Measurements from ENCODE around the gene ARMH1.
A peak's percentile ranks its signal among the peaks of the same experiment; 100 is the strongest.
"Not testable (repeated sequence)": the region's sequence is repeated elsewhere in the genome, so short reads cannot be mapped to it uniquely, and the experiment has no call there.

Gene ARMH1

DNA sequence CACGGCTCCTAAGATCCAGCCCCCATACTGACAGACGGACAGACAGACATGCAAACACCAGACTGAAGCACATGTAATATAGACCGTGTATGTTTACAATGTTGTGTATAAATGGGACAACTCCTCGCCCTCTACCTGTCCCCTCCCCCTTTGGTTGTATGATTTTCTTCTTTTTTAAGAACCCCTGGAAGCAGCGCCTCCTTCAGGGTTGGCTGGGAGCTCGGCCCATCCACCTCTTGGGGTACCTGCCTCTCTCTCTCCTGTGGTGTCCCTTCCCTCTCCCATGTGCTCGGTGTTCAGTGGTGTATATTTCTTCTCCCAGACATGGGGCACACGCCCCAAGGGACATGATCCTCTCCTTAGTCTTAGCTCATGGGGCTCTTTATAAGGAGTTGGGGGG, 23.4 kb upstream of the ARMH1 start:
- Mint-ChIP-seq H3K27me3 (no peaks in the 10 kb centered on the region), H3K27ac (no peak overlapping the region), H3K9me3 (no peaks in the 10 kb centered on the region), H3K4me1 (no peaks in the 10 kb centered on the region), H3K4me3 (no peak overlapping the region), H3K36me3 (peaks cover 26% of the 10 kb centered on the region)
- no peak for ATAC-seq (ENCODE audit: low read depth)
- DNase-seq (ENCODE audit: low spot score in 2 of 2) = no peak

DNA sequence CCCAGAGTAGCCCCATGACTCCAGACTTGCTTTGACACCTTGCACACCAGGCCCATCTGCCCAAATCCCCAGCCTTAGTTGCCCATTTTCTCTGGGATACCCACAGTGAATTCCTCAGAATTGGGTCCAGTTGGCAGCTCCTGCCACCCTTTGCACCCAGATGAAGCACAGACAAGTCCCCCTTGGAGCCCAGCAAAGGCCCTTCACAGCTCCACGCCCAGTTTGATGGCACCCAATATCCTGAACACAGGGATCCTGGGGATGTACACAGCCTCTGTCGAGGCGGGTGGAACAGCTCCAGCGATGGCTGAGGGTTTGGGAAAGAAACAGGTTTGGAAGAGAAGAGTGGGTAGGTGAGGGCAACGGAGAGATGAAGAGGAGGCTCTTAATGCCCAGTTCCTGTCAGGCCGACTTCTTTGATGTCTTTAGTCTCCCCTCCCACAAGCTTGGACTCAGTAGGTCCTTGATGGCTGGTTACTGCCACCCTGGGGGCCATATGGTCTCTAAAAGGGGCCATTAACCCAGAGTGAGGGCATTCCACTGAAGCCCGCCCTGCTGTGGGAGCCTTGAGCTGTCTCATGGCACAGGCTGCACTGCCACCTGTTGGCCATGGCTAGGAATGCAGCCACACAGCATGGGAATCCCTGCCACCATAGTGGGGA, 21.9 kb upstream of the ARMH1 start:
- Mint-ChIP-seq H3K4me3 (no peak overlapping the region), H3K27me3 (no peaks in the 10 kb centered on the region), H3K9me3 (no peaks in the 10 kb centered on the region), H3K36me3 (peaks cover 22% of the 10 kb centered on the region), H3K4me1 (no peaks in the 10 kb centered on the region), H3K27ac (peak overlapping the region; percentile 83)
- ATAC-seq (ENCODE audit: low read depth) (peak; percentile 95), DNase-seq (ENCODE audit: low spot score in 2 of 2) (peak; percentile 75 to 83)

DNA sequence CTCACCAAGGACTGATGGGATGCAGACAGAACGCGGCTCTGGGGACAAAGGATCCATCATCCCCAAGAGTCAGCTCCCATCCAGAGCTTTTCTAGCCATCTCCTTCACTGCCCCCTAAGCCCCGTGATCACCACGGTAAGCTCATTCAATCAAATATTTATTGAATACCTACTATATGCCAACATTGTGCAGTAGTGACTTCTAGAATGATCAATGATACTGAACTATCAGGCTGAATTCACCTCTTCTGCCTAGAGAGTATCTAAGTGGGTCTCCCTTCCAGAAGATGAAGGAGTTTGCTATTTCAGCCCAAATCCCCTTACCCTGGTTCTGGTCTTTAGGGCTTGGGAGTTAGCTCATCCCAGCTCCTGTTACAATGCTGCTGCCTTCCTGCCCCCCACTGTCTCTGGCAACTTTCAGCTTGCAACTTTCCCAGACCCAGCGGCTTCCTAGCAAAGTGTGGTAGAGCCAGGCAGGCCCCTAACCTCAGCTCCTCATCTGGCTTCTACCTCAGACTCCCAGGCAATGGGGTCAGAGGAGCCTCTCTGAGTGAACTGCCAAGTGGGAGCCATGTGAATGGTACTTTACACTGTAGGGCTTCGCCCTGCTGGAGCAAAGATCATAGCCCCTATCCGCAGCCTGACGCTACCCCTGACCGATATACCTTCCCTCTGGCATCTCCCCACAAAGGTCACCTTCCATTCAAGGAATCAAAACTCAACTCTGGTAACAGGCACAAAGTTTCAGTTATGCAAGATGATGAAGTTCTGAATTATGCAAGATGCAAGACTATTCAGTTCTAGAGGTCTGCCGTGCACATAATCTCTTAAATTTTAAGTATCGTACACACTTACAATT, 21.2 kb upstream of the ARMH1 start:
- H3K9me3 Mint-ChIP-seq = no peaks in the 10 kb centered on the region
- H3K27me3 Mint-ChIP-seq = no peaks in the 10 kb centered on the region
- ATAC-seq (ENCODE audit: low read depth) = no peak
- H3K4me1 Mint-ChIP-seq = no peaks in the 10 kb centered on the region
- H3K27ac Mint-ChIP-seq = peak overlapping the region; percentile 83
- peaks cover 16% of the 10 kb centered on the region for H3K36me3 Mint-ChIP-seq
- no peak overlapping the region for H3K4me3 Mint-ChIP-seq
- DNase-seq (ENCODE audit: low spot score in 2 of 2) = no peak

- H3K27me3 Mint-ChIP-seq = no peaks in the 10 kb centered on the region
- ATAC-seq (ENCODE audit: low read depth) (no peak), DNase-seq (ENCODE audit: low spot score in 2 of 2) (no peak)
- H3K36me3 Mint-ChIP-seq = peaks cover 8% of the 10 kb centered on the region
- no peak overlapping the region for H3K4me3 Mint-ChIP-seq
- H3K4me1 Mint-ChIP-seq = no peaks in the 10 kb centered on the region
- no peaks in the 10 kb centered on the region for H3K9me3 Mint-ChIP-seq
- no peak overlapping the region for H3K27ac Mint-ChIP-seq
Observed at GRCh38 chr1:44654621-44655187, 19.8 kb upstream of the ARMH1 start.

- Mint-ChIP-seq H3K4me1 (no peaks in the 10 kb centered on the region), H3K4me3 (no peak overlapping the region), H3K9me3 (no peaks in the 10 kb centered on the region), H3K27me3 (no peaks in the 10 kb centered on the region), H3K36me3 (peaks cover 8% of the 10 kb centered on the region), H3K27ac (no peak overlapping the region)
- no peak for ATAC-seq (ENCODE audit: low read depth)
- no peak for DNase-seq (ENCODE audit: low spot score in 2 of 2)
Observed at GRCh38 chr1:44655609-44656008, 18.9 kb upstream of the ARMH1 start.

DNA sequence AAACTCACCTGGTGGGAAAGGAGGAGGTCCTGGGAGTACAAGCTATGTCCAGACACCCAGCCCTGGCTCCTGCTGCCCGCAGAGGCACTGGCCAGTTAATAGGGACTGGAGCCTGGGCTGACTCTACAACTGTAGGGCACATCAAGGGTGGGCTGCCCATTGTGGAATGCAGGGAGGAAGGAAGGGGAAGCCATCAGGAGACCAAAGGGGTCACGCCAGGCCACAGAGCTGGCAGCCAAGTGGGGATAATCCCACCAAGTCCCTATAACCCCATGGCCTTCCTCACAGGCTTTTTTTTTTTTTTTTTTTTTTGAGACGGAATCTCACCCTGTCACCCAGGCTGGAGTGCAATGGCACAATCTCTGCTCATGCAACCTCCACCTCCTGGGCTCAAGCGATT, 14.9 kb upstream of the ARMH1 start:
- peaks cover 7% of the 10 kb centered on the region for H3K4me1 Mint-ChIP-seq
- H3K27me3 Mint-ChIP-seq = no peaks in the 10 kb centered on the region
- H3K36me3 Mint-ChIP-seq = peaks cover under 1% of the 10 kb centered on the region
- no peak for ATAC-seq (ENCODE audit: low read depth)
- no peaks in the 10 kb centered on the region for H3K9me3 Mint-ChIP-seq
- no peak for DNase-seq (ENCODE audit: low spot score in 2 of 2)
- no peak overlapping the region for H3K4me3 Mint-ChIP-seq
- H3K27ac Mint-ChIP-seq = no peak overlapping the region

DNA sequence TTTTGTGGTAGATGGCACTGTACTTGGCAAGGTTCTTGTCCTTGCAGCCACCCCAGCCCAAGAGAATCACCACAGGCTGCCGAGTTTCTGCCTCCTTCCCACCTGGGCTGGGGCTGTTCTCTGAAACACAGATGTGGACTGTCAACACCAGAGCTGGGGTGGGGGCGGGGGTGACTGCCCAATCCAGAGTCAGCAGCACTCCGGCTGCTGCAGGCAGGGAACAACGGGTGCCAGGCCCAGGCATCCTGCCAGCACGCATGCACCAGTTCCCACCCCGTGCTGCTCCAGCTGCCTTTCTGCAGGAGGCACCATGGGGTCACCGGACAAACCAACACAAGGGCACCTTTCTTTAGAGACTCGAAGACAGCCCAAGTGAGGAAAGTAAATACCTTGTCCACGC, 14.3 kb upstream of the ARMH1 start:
- DNase-seq (ENCODE audit: low spot score in 2 of 2) (no peak), ATAC-seq (ENCODE audit: low read depth) (no peak)
- peaks cover 13% of the 10 kb centered on the region for H3K4me1 Mint-ChIP-seq
- no peak overlapping the region for H3K4me3 Mint-ChIP-seq
- no peaks in the 10 kb centered on the region for H3K27me3 Mint-ChIP-seq
- H3K36me3 Mint-ChIP-seq = no peaks in the 10 kb centered on the region
- H3K27ac Mint-ChIP-seq = no peak overlapping the region
- H3K9me3 Mint-ChIP-seq = no peaks in the 10 kb centered on the region

- no peak for ATAC-seq (ENCODE audit: low read depth)
- H3K4me3 Mint-ChIP-seq = no peak overlapping the region
- no peaks in the 10 kb centered on the region for H3K27me3 Mint-ChIP-seq
- H3K36me3 Mint-ChIP-seq = no peaks in the 10 kb centered on the region
- no peak for DNase-seq (ENCODE audit: low spot score in 2 of 2)
- H3K4me1 Mint-ChIP-seq = peaks cover 14% of the 10 kb centered on the region
- no peaks in the 10 kb centered on the region for H3K9me3 Mint-ChIP-seq
- no peak overlapping the region for H3K27ac Mint-ChIP-seq
Observed at GRCh38 chr1:44661781-44662682, 12.5 kb upstream of the ARMH1 start.

DNA sequence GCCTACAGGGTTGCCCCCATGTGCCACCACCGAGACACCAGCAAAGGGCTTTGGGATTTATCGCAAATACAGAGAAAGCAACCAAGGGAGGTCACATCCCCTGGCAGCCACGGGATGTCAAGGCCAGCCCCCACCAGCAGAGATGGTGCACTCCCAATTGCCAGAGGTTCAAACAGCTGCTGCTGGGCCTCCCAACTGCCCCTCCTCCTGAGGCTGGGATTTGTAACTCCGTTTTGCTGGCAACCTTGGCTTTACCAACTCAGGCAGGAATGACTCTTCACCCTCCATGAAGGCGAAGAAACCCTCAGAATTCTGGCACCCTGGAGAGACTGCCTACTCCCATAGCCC, 11.9 kb upstream of the ARMH1 start:
- DNase-seq (ENCODE audit: low spot score in 2 of 2) (no peak), ATAC-seq (ENCODE audit: low read depth) (no peak)
- Mint-ChIP-seq H3K4me1 (peaks cover 14% of the 10 kb centered on the region), H3K4me3 (no peak overlapping the region), H3K9me3 (no peaks in the 10 kb centered on the region), H3K27ac (no peak overlapping the region), H3K27me3 (no peaks in the 10 kb centered on the region), H3K36me3 (no peaks in the 10 kb centered on the region)

- Mint-ChIP-seq H3K4me1 (peaks cover 14% of the 10 kb centered on the region), H3K4me3 (no peak overlapping the region), H3K36me3 (no peaks in the 10 kb centered on the region), H3K9me3 (no peaks in the 10 kb centered on the region), H3K27me3 (no peaks in the 10 kb centered on the region), H3K27ac (peak overlapping the region; percentile 5)
- DNase-seq (ENCODE audit: low spot score in 2 of 2) (no peak), ATAC-seq (ENCODE audit: low read depth) (no peak)
Observed at GRCh38 chr1:44663417-44663816, 11.1 kb upstream of the ARMH1 start.

- peak overlapping the region; percentile 29 for H3K27ac Mint-ChIP-seq
- ATAC-seq (ENCODE audit: low read depth) = peak; percentile 78
Observed at GRCh38 chr1:44664730-44665370, 9.7 kb upstream of the ARMH1 start.

GRCh38 chr1:44666719-44667118, 7.8 kb upstream of the ARMH1 start:
- H3K27ac Mint-ChIP-seq = not testable (repeated sequence)

More at GRCh38 chr1:44664730-44665370, 9.7 kb upstream of the ARMH1 start:
- Mint-ChIP-seq H3K36me3 (no peaks in the 10 kb centered on the region), H3K9me3 (no peaks in the 10 kb centered on the region), H3K4me3 (peak overlapping the region; percentile 74), H3K27me3 (no peaks in the 10 kb centered on the region), H3K4me1 (peaks cover 14% of the 10 kb centered on the region)
- DNase-seq (ENCODE audit: low spot score in 2 of 2) = no peak

DNA sequence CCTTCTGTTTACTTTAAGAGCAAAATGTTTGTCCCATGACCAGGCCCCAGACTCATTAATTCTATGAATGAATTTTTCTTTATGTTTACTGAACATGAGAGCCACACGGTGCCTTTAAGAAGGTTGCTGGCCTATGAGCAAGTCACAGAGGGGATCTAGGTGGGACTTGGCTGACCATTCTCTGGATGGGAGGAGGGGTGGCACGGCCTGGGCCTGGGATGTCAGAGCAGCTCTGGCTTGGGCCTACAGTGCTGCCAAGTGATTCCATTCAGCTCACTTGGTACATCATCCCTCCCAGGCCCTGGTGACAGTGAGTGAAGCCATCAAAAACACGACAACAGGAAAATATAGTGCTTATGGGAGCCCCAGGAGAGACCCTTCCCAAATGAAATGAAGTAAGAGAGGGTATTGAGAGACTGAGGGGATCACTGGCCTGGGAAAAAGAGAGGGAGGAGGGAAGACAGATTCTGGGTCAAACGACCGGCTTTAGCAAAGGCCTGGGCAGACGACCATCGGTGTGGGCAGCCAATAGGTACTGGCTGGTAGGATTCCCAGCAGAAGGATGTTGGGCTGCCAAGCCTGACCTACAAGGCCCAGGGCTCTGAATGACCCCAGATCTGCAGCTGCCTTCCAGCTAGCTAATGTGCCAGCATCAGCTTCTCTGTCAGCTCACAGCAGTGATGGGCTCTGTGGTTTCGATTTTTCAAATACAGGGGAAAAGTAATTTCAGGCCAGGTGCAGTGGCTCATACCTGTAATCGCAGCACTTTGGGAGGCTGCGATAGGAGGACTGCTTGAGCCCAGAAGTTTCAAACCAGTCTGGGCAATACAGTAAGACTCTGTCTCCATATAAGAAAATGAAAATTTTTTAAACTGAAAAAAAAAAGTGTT, 3.5 kb upstream of the ARMH1 start:
- ATAC-seq (ENCODE audit: low read depth) = no peak
- Mint-ChIP-seq H3K4me1 (peaks cover 17% of the 10 kb centered on the region), H3K36me3 (no peaks in the 10 kb centered on the region), H3K27ac (no peak overlapping the region), H3K27me3 (no peaks in the 10 kb centered on the region), H3K4me3 (no peak overlapping the region), H3K9me3 (no peaks in the 10 kb centered on the region)
- DNase-seq (ENCODE audit: low spot score in 2 of 2) = no peak

More at GRCh38 chr1:44666719-44667118, 7.8 kb upstream of the ARMH1 start:
- DNase-seq (ENCODE audit: low spot score in 2 of 2); H3K36me3 Mint-ChIP-seq; ATAC-seq (ENCODE audit: low read depth); H3K9me3 Mint-ChIP-seq; H3K4me3 Mint-ChIP-seq; H3K27me3 Mint-ChIP-seq: not testable (repeated sequence)
- peaks cover 18% of the 10 kb centered on the region for H3K4me1 Mint-ChIP-seq

All from memory B cell (primary cell).